OCI-LY3 (cell line): Measurements from ENCODE around the gene WASHC4.

Source experiments
- CTCF ChIP-seq: fragments of 200-600, 300-600 bp; sonication (generic); IDR thresholded peaks from 2 replicates; pipeline ENCODE4 v1.5.1; 2014; ENCODE audit warnings: antibody characterized with exemption, low read length, low read depth
- EZH2phosphoT487 ChIP-seq: fragments of 200-600 bp; shearing (Covaris generic); IDR thresholded peaks from 2 replicates; pipeline ENCODE4 v1.6.1; 2018; ENCODE audit warnings: antibody characterized with exemption, mixed run types, low read depth

GRCh38 chr12:105069936-105070702 is 37.4 kb upstream of the WASHC4 start:
- TF ChIP-seq CTCF: no peak
- TF ChIP-seq EZH2phosphoT487: no peak
